ENCODE data around the gene DAB2.
"Not testable (repeated sequence)": the region's sequence is repeated elsewhere in the genome, so short reads cannot be mapped to it uniquely, and the experiment has no call there.

The DAB2 gene

DNA sequence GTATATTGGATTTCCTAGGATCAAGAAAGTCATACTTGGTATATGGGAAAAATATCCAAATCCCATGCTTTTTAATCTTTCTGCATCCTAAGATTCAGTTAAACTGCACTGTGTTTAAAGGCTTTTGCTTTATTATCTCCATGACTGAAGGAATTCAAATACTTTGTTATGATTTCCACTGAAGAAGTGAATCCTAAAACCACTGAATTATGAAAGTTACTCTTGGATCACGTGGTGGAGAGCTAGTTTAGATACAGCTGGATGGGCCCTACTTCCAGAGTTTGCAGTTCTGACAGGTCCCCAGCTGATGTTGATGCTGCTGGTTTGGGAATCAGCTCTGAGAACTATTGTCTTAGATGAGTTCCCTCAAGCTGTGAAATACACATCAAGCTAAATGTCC, 5.0 kb downstream of the DAB2 start:
- no peak for DNase-seq

DNA sequence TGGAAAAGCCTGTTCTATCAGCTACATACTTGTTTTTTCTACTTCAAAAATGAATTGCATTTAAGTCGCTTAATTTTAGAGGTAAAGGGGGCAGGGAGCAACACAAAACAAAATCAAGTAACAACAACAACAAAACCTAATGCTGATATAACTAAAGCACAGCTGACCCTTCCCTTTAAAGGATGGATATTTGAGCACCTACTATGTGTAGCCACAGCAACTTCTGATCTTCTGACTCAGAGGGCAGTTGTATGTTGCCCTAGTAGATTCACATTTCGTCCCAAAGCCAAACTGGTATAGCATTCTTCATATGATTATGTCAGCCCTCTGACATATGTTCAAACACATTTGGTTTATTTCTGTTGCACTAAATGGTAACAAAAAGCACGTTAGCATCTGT, 6.8 kb downstream of the DAB2 start:
- no peak for DNase-seq

DNA sequence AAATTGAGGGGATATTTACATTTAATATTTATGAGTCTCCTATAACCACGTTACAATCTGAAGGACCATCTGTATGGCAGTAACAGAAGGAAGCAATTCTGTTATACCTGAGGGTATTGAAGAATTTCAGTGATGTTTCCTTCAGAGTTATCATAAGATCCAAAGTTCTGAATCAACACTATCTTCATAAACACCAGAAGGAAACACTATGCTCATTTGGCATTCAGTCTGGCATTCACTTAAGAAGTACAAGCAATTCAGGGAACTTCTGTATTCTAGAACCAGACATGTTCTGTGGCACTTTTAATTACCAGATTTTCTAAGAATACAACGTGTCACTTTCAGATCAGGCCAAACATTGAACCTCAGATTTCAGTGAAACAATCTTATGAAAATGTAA, 9.6 kb downstream of the DAB2 start:
- no peak for DNase-seq

DNA sequence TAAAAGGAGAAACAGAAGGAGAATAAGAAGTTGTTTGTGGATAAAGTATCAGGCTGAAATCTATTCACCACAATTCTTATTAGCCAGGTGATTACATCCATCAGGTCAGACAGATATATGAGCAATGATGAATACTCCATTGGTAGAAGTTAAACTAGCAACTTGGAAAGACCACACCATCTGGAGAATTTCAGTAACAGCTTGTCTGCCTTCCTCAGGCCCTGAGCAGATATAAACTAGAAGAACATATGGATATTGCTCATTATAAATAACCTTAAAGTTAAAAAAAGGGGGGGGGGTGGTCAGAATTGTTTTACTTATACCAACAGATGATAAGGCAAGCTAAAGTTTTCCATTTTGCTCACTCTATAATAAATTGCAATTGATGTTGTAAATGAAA, 10.4 kb downstream of the DAB2 start:
- DNase-seq: no peak

DNA sequence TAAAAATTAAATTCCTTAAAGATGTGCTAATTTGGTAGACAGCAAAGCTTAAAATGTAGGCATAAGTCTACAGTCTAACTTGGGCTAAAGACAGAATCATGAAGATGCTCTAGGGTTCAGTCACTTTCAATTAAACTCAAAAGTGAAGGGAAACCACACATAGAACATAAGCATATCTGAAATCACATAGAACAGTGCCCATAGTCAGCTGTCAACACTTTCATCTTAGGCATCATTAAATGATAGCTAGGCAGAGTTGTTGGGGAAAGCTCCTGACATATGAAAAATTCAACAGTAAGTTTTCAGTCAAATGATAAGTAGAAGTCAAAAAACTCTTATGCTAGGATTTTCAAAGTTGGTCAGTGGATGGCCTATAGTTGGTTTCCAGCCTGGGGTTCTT, 11.0 kb downstream of the DAB2 start:
- DNase-seq: no peak

DNA sequence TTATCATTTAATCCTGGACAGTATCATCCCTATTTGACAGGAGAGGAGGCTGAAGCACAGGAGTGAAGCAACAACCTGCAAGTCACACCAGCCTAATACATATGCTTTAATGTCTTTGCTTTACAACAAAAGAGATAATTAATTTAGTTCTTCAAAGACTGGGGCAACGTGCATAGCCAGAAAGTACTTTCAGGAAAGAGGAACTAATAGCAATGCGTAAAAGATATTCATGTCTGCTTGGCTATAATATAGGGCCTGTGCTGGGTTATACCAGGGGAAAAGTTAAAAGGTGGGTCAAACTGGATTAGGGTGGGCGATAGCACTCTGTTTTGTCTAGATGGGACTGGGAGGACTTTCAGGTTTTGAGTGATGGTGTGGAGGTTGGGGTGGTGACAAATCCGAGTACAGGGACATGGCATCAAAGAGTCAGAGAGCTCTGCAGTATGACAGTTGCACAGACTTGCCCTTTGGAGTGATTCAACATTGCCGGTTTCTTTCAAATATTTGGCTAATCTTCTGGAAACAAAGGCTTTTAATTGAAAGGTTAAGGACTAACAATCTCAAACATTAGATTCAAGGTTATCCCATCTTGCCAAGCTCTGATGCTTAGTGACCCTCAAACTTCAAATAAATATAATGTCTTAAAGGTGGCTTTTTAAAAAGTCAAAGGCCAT, 11.9 kb downstream of the DAB2 start:
- no peak for DNase-seq

DNA sequence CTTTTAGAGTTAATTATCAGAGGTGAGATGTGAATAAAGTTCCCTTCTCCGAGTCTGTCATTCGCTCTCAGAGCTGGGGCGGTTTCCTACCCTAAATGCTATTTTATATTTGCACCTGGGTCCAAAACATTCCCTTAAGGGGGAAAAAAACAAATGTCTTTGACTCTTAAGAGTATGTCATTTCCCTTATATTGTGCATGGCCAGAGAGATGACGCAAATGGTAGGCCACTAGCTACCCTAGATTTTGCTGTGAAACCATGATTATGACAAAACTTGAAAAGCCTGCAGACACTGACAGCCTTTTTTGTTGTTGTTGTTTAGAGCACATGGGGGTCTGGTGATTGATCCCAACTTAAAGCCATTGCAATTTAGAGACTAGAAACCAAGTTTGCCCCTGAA, 12.8 kb downstream of the DAB2 start:
- DNase-seq: no peak

DNA sequence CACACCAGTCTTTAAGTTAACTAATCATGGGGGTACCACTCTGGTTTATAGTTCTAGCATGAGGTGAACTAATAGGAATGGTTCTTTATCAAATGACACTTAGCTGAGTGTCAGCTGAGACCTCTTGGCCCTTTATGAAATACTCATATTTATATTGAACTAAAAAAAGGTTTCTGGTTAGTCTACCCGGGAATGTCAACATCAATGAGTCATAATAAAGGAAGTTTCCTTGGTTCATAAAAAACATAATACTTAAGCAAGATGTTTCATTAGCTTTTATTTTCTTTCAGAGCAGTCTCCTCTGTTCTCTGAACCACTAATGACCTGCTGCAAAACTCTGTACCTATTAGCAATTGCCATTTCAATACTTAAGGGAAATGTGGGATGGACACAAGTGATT, 13.7 kb downstream of the DAB2 start:
- no peak for DNase-seq

DNA sequence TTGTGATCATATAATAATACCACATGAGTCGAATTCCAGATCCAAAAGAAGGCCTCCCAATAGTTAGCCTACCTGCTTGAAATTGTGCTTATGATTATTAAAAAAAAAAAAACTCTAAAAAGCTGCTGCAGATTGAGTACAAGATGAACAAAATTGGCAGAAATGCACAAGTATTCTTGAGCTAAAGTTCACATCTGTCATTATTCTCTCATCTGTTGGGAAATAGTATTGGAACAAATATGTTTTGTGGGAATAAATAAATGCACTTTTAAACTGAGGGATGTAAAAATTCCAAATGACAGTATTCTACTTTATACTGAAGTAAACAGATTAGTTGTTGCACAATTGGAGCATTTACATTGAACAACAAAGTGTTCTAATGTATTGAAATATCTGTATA, 15.7 kb downstream of the DAB2 start:
- DNase-seq: no peak

DNA sequence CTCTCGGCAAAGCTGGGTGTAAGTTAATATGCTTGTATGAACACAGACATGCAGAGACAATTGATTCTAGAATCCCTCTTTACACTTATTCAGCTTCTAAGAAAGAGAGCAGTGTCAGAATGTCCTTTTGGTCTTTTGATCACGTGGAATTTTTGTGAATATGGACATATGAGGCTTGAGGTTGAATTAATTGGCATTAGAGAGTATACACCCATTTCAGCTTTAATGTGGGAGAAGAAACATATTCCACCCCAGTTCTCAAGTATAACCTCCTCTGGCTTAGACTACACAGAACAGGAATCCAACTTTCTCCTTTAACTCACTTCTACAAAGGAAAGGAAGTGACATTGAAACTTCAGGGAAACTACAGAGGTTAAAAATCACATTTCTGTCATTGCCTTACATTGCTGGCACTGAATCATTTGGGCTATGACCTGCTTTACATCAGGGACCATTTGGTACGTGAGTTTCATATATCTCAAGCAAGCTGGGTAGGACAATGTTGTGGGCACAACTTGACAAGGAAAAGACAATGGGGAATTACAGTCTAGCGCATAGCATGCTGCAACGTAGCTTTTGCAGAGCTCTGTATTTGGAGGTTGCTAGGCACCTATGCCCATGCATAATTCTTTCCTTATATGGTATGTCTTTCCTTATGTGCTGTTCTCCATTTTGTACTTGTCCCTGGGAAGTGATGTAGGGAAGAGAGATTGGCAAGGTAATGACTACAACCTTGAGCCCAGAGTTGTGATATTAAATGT, 19.5 kb downstream of the DAB2 start:
- DNase-seq: no peak

DNA sequence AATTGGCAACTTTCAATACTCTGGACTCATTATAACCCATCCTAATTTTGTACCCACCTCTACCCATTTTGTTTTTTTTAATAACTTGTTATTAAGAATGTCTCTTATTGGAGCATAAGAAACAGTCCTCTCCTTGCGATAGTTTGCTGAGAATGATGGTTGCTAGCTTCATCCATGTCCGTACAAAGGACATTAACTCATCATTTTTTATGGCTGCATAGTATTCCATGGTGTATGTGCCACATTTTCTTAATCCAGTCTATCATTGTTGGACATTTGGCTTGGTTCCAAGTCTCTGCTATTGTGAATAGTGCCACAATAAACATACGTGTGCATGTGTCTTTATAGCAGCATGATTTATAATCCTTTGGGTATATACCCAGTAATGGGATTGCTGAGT, 21.0 kb downstream of the DAB2 start:
- DNase-seq: not testable (repeated sequence)

DNA sequence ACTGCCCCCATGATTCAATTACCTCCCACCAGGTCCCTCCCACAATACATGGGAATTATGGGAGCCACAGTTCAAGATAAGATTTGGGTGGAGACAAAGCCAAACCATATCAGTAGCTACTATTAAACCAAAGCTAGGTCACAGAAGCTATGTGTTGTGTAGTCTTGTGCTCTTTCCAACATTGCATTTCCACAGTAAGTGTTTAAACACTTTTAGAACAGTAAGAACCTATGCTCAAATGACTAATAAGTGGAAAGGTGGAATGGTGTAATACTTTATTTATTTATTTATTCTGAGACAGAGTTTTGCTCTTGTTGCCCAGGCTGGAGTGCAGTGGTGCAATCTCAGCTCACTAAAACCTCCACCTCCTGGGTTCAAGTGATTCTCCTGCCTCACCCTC, 22.6 kb downstream of the DAB2 start:
- DNase-seq: not testable (repeated sequence)

DNA sequence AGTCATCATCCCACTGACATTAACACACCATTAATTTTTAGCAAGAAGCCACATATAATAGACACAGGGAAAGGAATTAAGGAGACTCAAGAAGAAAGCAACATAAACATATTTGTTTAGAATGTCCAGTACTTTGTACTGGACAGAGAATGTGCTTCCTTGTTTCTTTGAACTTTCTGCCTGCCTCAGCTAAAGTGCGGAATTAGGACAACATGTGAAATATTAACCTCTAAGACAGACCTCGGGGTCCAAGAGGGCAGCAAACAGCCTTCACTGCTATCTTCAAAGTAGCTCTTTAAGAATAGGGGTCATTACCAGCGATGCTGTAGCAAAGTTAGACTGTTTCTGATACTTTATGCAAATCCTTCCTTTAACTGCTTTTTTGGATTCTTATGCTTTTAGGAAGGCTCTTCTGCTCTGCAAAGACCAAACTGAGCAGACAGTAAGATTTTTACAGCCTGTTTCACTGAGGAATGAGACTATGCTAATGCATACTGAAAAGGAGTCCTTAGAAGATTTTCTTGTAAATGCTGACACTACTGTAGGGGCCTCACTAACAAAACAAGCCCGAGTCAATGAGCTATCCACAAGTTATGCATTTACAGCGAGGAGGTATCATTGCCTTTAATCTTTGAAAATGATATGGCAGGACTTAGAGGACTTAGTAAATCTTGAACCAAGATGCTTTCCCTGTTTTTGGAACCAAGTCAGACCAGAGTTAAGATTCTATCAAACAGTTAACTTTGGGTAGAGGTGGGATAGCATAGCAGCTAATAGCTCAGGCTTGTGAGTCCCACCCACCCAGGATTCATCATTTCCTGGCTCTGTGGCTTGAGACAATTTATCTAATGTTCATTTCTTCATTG, 23.8 kb downstream of the DAB2 start:
- no peak for DNase-seq

DNA sequence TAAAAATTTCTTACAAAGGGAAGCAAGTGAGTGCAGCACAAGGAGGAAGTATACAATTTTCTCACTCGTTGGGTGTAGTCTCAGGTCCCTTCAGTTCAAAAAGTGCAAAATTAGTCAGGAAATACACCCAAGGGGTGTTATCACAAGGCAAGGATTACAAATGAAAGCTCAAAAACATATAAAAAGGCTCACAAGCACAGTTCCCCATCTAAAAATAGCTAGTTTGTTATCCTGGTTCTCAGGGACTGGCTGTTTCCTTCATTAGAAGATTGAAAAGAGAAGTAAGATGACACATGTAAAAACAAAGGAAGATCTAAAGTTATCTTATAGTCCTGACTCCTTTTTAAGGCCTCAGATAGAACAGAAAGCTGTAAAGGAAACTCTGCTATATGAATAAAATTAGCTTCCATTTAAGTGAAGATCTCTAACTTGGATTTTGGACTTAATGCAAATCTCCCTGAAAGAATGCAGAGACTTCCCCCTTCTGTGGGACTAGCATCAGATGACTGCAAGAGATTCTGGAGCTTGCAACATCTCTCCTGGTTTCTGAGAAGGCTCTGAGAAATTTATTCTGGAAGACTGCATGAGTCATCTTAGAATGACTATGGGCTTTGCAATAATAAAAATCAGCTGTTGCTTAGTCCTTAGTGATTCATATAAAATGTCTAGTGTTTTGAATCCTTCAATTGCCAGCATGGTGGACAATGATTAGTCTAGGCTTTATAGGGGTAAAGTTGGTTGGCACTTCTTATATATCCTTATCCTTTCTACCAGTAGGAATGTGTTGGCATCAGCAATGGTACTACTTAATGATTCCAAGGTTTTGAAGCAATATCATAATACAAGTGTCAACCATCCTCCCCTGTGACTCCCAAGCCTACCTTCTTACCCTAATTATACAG, 25.4 kb downstream of the DAB2 start:
- DNase-seq: no peak

DNA sequence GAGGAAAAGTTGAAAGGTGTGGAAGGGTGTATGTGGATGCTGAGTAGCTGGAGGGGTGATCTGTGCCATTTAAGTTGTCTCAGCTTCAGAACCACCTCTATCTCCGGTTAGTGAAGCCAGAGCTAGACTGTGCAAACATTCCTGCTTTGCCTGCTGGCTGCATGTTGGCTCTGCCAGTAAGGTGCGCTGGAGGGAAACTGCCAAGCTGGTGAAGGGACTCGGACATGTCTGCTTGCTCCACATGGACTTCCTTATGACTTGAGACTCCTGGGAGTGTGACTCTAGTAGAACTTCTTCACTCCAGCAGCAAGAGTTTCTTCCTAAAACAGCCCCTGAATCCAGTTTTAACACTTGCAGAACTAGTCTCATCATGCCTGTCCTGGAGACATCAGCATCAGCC, 27.9 kb downstream of the DAB2 start:
- no peak for DNase-seq

DNA sequence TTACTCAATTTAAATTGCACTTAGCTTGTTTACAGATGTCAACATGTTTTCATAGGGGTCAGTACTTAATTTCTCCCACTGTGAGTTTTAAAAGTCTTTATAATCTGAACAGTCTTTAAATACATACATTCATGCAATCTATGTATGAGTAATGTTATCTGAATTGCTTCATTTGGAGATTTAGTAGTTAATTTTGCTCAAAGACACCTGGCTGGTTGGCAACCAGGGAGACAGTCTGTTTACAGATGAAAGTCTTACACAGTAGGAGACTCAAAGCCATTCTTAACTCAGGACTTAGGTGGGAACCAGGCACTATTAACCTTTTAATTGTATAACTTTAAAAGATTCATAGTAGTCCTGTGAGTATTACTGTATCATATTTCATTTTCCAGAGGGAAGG, 29.3 kb downstream of the DAB2 start:
- DNase-seq: no peak

DNA sequence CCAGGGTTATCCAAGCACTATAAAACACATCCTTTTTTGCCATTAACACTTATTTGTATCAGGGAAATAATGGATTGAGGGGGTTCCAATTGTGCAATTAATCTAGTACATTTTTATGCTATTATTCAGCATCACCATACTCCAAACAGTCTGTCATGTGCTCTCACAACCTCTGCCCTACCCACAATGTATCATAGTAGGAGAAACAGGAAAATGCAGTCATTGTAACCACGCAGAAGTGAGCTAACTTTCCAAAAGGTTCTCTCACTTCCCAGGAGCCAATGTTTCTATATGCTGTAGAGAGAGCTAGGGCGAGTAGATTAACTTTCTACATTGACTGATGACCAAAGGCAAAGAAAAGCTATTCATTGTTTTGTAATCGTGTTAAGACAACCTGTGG, 29.8 kb downstream of the DAB2 start:
- DNase-seq: no peak

DNA sequence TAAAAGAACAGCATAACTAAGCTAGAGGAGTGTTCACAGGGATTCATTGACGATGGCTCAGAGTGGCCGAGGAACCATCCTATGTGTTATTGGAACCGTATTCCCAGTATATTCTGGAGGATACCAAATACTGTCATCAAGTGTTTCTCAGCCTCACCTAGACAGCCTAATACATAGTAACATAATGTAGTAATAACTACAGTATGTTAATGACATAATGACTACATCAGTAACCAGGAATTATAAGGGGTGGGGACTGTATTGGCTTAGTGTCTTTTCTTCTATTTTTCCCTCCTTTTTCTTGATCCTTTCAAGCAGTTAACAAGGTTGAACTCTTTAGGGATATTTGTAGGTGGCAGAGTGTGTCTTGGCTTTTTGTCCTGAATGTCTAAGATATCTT, 33.8 kb downstream of the DAB2 start:
- DNase-seq: no peak

DNA sequence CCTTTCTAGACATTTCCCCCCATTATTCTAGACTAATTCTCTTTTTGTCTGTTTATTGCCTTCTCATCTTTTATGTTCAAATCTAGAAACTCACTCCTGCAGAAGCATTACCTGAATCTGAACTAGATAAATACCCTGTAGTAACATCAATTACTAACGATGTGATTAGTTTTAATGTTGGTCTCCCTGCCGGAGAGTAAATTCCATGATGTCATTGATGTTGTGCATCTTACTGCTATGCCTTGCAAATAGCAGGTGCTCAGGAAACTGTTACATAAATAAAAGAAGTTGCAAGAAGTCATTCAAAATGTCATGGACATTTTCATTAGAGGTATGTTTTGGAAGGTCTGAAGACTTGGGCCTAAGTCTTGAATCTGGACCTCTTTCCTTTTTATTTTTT, 37.5 kb downstream of the DAB2 start:
- no peak for DNase-seq

DNA sequence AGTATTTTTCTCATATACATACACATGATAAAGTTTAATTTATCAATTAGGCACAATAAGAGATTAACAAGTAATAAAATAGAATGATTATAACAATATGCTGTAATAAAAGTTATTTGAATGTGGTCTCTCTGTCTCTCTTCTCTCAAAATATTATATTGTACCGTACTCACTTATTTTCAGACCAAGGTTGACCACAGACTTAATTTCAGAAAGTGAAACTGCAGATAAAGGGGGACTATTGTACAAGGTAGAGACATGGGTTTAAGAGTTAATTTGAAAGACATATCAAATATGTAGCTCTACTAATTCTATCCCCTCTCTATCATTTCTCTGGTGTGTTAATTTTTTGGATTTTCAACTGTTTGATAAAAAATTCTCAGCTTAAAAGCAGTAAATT, 40.5 kb downstream of the DAB2 start:
- DNase-seq: no peak

DNA sequence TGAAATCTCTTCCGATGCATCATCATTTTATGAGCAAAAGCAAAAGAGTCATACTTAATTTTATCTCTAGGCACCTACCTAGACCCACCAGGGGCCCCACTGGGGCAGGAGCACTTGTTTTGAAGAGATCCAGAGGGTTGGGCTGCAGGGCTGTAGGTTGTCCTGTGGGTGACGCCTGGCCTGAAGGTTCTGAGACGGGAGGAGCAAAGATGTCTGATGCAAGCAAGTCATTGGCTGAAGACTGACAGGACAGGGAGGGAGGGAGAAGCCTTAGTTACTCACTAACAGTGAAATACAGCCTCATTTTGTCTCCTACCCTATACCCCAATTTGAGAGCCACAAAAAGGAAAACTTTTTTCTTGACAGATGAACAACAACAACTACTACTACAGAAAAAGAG, 43.4 kb downstream of the DAB2 start:
- no peak for DNase-seq

DNA sequence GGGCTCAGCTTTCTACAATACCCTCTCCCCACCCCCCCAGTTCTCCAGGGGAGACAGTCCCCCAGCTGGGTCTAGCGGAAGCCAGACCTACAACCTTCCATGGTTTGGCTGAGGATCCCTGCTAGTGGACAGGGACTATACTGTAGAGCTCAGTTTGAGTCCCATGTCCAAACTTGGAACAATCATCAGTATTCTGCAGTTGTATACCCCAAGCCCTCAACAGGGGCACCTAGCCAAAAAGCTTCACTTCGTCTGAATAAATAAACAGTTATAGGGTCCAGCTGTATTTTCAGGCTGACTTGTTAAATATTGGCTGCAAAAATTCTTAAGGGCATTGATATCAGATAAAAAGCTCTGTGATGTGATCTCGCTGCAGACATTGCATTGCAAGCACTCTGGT, 45.1 kb downstream of the DAB2 start:
- DNase-seq: no peak

DNA sequence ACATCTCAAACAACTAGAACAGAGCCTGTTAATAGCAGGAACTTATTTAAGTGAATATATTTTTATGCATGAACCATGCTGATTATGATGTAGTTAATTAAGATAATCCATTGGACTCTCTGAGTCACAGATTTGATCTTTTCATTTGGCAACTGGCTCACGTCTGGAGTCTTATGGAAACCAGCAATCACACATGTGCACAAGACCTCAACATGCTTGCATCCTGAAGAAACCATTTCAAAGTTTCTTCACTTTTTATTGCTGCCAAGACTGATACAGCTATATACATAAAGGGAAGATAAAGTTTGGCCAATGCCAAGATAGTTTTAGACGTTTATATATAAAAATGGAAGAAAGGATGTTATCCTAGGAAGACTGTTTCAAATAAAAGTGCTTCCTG, 47.2 kb downstream of the DAB2 start:
- DNase-seq: no peak

All from T-helper 1 cell (primary cell).